Choroid plexus epithelial cell (primary cell): Measurements from ENCODE around the gene PRR15L.
A peak's percentile ranks its signal among the peaks of the same experiment; 100 is the strongest.
"Not testable (repeated sequence)": the region's sequence is repeated elsewhere in the genome, so short reads cannot be mapped to it uniquely, and the experiment has no call there.

Experiments used
- DNase-seq: peaks from one replicate; pipeline ENCODE4 v3.0.0-alpha.2; 2010; ENCODE audit warnings: low read depth
- H3K4me3 ChIP-seq: 2 replicates; pipeline ENCODE4 v1.5.1; 2011; ENCODE audit warnings: low read depth, mild to moderate bottlenecking, control low read depth, low read length, moderate library complexity
- CTCF ChIP-seq: conservative IDR thresholded peaks from 2 replicates; pipeline ENCODE4 v1.5.1; 2011; ENCODE audit warnings: low read depth, mild to moderate bottlenecking, control low read depth, inconsistent platforms, low read length, moderate library complexity

The PRR15L gene

GRCh38 chr17:47945080-47945479 lies 12.6 kb downstream of the PRR15L start:
- no peak overlapping the region for H3K4me3 ChIP-seq
- no peak for TF ChIP-seq CTCF
- DNase-seq: no peak

- no peak overlapping the region for H3K4me3 ChIP-seq
- no peak for TF ChIP-seq CTCF
- no peak for DNase-seq
These were observed 15.1 kb downstream of the PRR15L start for GRCh38 chr17:47942568-47942967.

- peak overlapping the region; percentile 85 for H3K4me3 ChIP-seq
- DNase-seq: no peak
- TF ChIP-seq CTCF: no peak
These were observed 15.6 kb downstream of the PRR15L start for GRCh38 chr17:47942096-47942510.

GRCh38 chr17:47941246-47942095 lies 16.2 kb downstream of the PRR15L start, which contains the start of gene PNPO:
Gene PNPO, plus strand, starts transcription at chr17:47941571. Its CDS starts 105 bp downstream, at chr17:47941676.
- no peak for TF ChIP-seq CTCF
- peak; percentile 99 for DNase-seq
- peak within 1 kb of the TSS; percentile 85 for H3K4me3 ChIP-seq

- no peak for DNase-seq
- TF ChIP-seq CTCF: no peak
- H3K4me3 ChIP-seq: no peak overlapping the region
These were observed 19.7 kb downstream of the PRR15L start for GRCh38 chr17:47937941-47938340.

GRCh38 chr17:47935961-47936360 lies 21.7 kb downstream of the PRR15L start:
- no peak overlapping the region for H3K4me3 ChIP-seq
- TF ChIP-seq CTCF: no peak
- DNase-seq: peak; percentile 78

- DNase-seq, H3K4me3 ChIP-seq: not testable (repeated sequence)
These were observed 22.2 kb downstream of the PRR15L start for GRCh38 chr17:47935468-47935867.
